ENCODE results near the gene WASHC3. TPM values are rescaled to one million over a fixed set of nuclear protein-coding genes. Genes with fewer than 3 reads are reported as not detected.

Gene WASHC3
- total and polyA plus RNA-seq, 2 donors (not counting 3 experiments of a cell fraction or from before 2014, with no cell fraction given), result 27.8 to 28.8 TPM

GRCh38 chr12:101982307-101982706, 79.5 kb downstream of the WASHC3 start:
- POLR2A ChIA-PET, result no interaction called here
- dilution Hi-C loops (cut with MboI; ENCODE audit: extremely low pct_ligation_motif_present, low sequenced_read_pairs), result no loop called here
- Histone ChIP-seq H3K27ac (ENCODE audit: insufficient read depth, low read depth, low read length) (no peak overlapping the region), H3K4me1 (ENCODE audit: control insufficient read depth, extremely low read depth, insufficient read depth, low read length) (no peaks in the 10 kb centered on the region), H3K4me3 (replicated peaks in 1 of 3; ENCODE audit: insufficient read depth in 1 of 3, low read depth in 1 of 3, low read length in 3 of 3) (no peak overlapping the region), H3K36me3 (ENCODE audit: control insufficient read depth in 2 of 2, extremely low read depth in 1 of 2, insufficient read depth in 2 of 2, low read length in 2 of 2) (no peaks in the 10 kb centered on the region), H3K9me3 (replicated peaks; ENCODE audit: control insufficient read depth, insufficient read depth, low read length) (no peaks in the 10 kb centered on the region), H2AFZ (ENCODE audit: low read depth, low read length) (no peak overlapping the region), H3K79me2 (ENCODE audit: control insufficient read depth, insufficient read depth, low read length) (no peaks in the 10 kb centered on the region), H4K20me1 (replicated peaks; ENCODE audit: control insufficient read depth, extremely low read depth, insufficient read depth, low read length) (no peaks in the 10 kb centered on the region), H3K9ac (replicated peaks; ENCODE audit: extremely low read depth, insufficient read depth, low read length) (no peak overlapping the region), H3K4me2 (ENCODE audit: insufficient read depth, low read length) (no peak overlapping the region), H3K9me1 (replicated peaks; ENCODE audit: control insufficient read depth, extremely low read depth, insufficient read depth, low read length) (no peaks in the 10 kb centered on the region), H3K27me3 (ENCODE audit: control insufficient read depth in 2 of 2, insufficient read depth in 2 of 2, low read length in 2 of 2) (peaks cover 0 to 2% of the 10 kb centered on the region in 2 experiments)
- DNase-seq (ENCODE audit: low read depth, low spot score) (no peak), FAIRE-seq (no peak)
- TF ChIP-seq GATA2 (IDR thresholded peaks at IDR 0.05; ENCODE audit: insufficient read depth, insufficient read length, low read depth, low read length) (no peak), MAX (IDR thresholded peaks at IDR 0.05; ENCODE audit: insufficient read depth, insufficient read length) (no peak), CTCF (IDR thresholded peaks at IDR 0.05; ENCODE audit: extremely low read depth in 1 of 2, insufficient read depth in 1 of 2, low read depth in 1 of 2, low read length in 2 of 2) (no peak), FOS (IDR thresholded peaks at IDR 0.05; ENCODE audit: borderline replicate concordance, insufficient read depth, low read length) (no peak), JUN (IDR thresholded peaks at IDR 0.05; ENCODE audit: borderline replicate concordance, insufficient read depth, insufficient read length, low read depth) (no peak), MYC (IDR thresholded peaks at IDR 0.05; ENCODE audit: low read depth, low read length) (no peak), POLR2AphosphoS5 (IDR thresholded peaks at IDR 0.05; ENCODE audit: insufficient read depth, low read depth, low read length) (no peak), EZH2 (IDR thresholded peaks at IDR 0.05; ENCODE audit: borderline replicate concordance, low read depth, low read length, severe bottlenecking) (no peak), POLR2A (IDR thresholded peaks at IDR 0.05; ENCODE audit: low read depth, low read length) (no peak)
- intact Hi-C loops (cut with micrococcal nuclease), result no loop called here
- CTCF ChIA-PET, result no interaction called here
- BruUV-seq (replicated peaks), result no TSS peak

Measured in endothelial cell of umbilical vein (primary cell).